ENCODE measurements around the gene HAP1.

HAP1 gene

DNA sequence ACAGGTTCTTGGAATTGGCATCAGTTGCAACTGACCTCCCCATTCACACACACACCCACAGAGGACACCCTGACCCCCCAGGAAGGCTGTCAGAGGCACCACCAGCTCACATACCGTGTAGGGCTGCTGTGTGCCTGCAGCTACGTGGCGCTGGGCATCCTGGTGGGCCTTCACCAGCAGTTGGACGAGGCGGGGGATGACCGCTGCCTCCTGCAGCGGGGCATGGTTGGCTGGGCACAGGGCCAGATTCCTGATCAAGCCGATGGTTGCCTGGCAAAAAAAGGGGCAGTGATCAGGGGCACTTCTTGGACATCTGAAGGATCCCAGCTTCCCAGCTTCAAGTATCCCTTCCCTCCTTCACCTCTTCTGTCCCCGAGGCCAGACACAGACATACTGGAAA lies 24.2 kb upstream of the HAP1 start:
- DNase-seq, result no peak
- Histone ChIP-seq H3K27ac (ENCODE audit: low read length) (no peak overlapping the region), H3K9me2 (replicated peaks; ENCODE audit: insufficient read depth, low read length) (no peaks in the 10 kb centered on the region), H3K4me3 (ENCODE audit: low read length) (no peak overlapping the region), H3K27me3 (replicated peaks; ENCODE audit: insufficient read depth, low read length) (no peaks in the 10 kb centered on the region), H3K4me1 (ENCODE audit: low read length) (peaks cover 18% of the 10 kb centered on the region), H2AFZ (ENCODE audit: low read length) (no peak overlapping the region), H3K9me3 (replicated peaks; ENCODE audit: insufficient read depth, low read length) (no peaks in the 10 kb centered on the region), H3K9ac (ENCODE audit: low read length) (no peak overlapping the region), H3K36me3 (replicated peaks; ENCODE audit: insufficient read depth, low read length) (no peaks in the 10 kb centered on the region), H3K4me2 (ENCODE audit: low read depth, low read length) (no peak overlapping the region), H3K79me2 (ENCODE audit: low read length) (no peaks in the 10 kb centered on the region), H4K20me1 (ENCODE audit: insufficient read depth, low read length) (no peaks in the 10 kb centered on the region), H3F3A (ENCODE audit: insufficient read depth, low read length) (peaks cover 6% of the 10 kb centered on the region; the same call in 1 of the 2 replicates)
- TF ChIP-seq EZH2 (optimal IDR thresholded peaks at IDR 0.05; ENCODE audit: low read depth, low read length), result no peak
- TF ChIP-seq, protein P1, sequence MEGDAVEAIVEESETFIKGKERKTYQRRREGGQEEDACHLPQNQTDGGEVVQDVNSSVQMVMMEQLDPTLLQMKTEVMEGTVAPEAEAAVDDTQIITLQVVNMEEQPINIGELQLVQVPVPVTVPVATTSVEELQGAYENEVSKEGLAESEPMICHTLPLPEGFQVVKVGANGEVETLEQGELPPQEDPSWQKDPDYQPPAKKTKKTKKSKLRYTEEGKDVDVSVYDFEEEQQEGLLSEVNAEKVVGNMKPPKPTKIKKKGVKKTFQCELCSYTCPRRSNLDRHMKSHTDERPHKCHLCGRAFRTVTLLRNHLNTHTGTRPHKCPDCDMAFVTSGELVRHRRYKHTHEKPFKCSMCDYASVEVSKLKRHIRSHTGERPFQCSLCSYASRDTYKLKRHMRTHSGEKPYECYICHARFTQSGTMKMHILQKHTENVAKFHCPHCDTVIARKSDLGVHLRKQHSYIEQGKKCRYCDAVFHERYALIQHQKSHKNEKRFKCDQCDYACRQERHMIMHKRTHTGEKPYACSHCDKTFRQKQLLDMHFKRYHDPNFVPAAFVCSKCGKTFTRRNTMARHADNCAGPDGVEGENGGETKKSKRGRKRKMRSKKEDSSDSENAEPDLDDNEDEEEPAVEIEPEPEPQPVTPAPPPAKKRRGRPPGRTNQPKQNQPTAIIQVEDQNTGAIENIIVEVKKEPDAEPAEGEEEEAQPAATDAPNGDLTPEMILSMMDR (IDR thresholded peaks at IDR 0.05; ENCODE audit: low read length), result no peak
- no peak for TF ChIP-seq EZH2phosphoT487 (IDR thresholded peaks at IDR 0.05; ENCODE audit: low read length)

DNA sequence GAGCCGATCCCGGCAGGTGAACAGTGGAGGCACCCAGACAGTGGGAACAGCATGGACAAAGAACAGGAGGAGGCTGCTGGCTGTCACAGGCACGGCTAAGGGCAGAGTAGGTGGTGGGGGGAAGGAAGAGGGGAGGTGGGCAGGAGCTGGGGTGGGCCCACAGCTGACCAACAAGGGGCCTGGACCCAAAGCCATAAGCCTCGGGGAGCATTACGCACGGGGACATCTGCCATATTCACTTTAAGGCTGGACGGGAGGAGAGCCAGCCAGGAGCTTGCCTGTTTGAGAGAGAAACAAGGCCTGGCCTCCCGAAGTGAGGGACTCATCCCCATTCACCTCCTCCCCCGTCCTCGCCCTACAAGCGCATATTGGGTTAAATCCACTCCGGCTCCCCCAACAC lies 19.6 kb upstream of the HAP1 start:
- Histone ChIP-seq H3K4me3 (ENCODE audit: low read length) (no peak overlapping the region), H3K36me3 (replicated peaks; ENCODE audit: insufficient read depth, low read length) (no peaks in the 10 kb centered on the region), H3K9me3 (replicated peaks; ENCODE audit: insufficient read depth, low read length) (no peaks in the 10 kb centered on the region), H2AFZ (ENCODE audit: low read length) (no peak overlapping the region), H3F3A (ENCODE audit: insufficient read depth, low read length) (peaks cover 6% of the 10 kb centered on the region; the same call in 1 of the 2 replicates), H4K20me1 (ENCODE audit: insufficient read depth, low read length) (no peaks in the 10 kb centered on the region), H3K4me1 (ENCODE audit: low read length) (peaks cover 18% of the 10 kb centered on the region), H3K27ac (ENCODE audit: low read length) (no peak overlapping the region), H3K79me2 (ENCODE audit: low read length) (no peaks in the 10 kb centered on the region), H3K9ac (ENCODE audit: low read length) (no peak overlapping the region), H3K9me2 (replicated peaks; ENCODE audit: insufficient read depth, low read length) (no peaks in the 10 kb centered on the region), H3K4me2 (ENCODE audit: low read depth, low read length) (no peak overlapping the region), H3K27me3 (replicated peaks; ENCODE audit: insufficient read depth, low read length) (no peaks in the 10 kb centered on the region)
- DNase-seq, result no peak
- TF ChIP-seq EZH2 (optimal IDR thresholded peaks at IDR 0.05; ENCODE audit: low read depth, low read length) (no peak), EZH2phosphoT487 (IDR thresholded peaks at IDR 0.05; ENCODE audit: low read length) (no peak)
- TF ChIP-seq, protein P1 (IDR thresholded peaks at IDR 0.05; ENCODE audit: low read length), result no peak

DNA sequence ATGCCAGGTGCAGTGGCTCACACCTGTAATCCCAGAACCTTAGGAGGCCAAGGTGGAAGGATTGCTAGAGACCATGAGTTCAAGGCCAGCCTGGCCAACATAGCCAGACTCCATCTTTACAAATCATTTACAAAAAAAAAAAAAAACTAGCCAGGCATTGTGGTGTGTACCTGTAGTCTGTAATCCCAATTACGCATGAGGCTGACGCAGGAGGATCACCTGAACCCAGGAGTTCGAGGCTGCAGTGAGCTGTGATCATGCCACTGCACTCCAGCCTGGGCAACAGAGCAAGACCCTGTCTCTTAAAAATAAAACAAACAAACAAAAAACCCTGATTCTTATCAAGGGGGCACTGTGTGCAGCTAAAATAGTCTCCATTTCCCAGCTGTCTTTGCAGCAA lies 16.8 kb upstream of the HAP1 start:
- H3K4me3 ChIP-seq (ENCODE audit: low read length), result no peak overlapping the region
- no peaks in the 10 kb centered on the region for H3K9me3 ChIP-seq (replicated peaks; ENCODE audit: insufficient read depth, low read length)
- no peaks in the 10 kb centered on the region for H3K9me2 ChIP-seq (replicated peaks; ENCODE audit: insufficient read depth, low read length)
- no peak overlapping the region for H3K27ac ChIP-seq (ENCODE audit: low read length)
- H3K27me3 ChIP-seq (replicated peaks; ENCODE audit: insufficient read depth, low read length), result no peaks in the 10 kb centered on the region
- no peak for DNase-seq
- no peak overlapping the region for H2AFZ ChIP-seq (ENCODE audit: low read length)
- H4K20me1 ChIP-seq (ENCODE audit: insufficient read depth, low read length), result no peaks in the 10 kb centered on the region
- no peaks in the 10 kb centered on the region for H3K36me3 ChIP-seq (replicated peaks; ENCODE audit: insufficient read depth, low read length)
- no peaks in the 10 kb centered on the region for H3K79me2 ChIP-seq (ENCODE audit: low read length)
- H3K9ac ChIP-seq (ENCODE audit: low read length), result no peak overlapping the region
- H3K4me2 ChIP-seq (ENCODE audit: low read depth, low read length), result no peak overlapping the region
- TF ChIP-seq, protein P1 (IDR thresholded peaks at IDR 0.05; ENCODE audit: low read length), result no peak
- no peak for TF ChIP-seq EZH2phosphoT487 (IDR thresholded peaks at IDR 0.05; ENCODE audit: low read length)
- no peak for TF ChIP-seq EZH2 (optimal IDR thresholded peaks at IDR 0.05; ENCODE audit: low read depth, low read length)
- peaks cover 7% of the 10 kb centered on the region for H3K4me1 ChIP-seq (ENCODE audit: low read length)
- no peaks in the 10 kb centered on the region for H3F3A ChIP-seq (ENCODE audit: insufficient read depth, low read length)
